TTC549 (cell line): Measurements from ENCODE around the gene CCNL1.

Experiments used
- FAIRE-seq: peaks from 2 replicates; lab custom pipeline; 2012; peaks lifted over from hg19 to GRCh38; lab: Jason Lieb, UNC

CCNL1 gene

GRCh38 chr3:157145606-157146322 is 14.2 kb downstream of the CCNL1 start:
- FAIRE-seq: no peak

- no peak for FAIRE-seq
These were observed 17.6 kb downstream of the CCNL1 start for GRCh38 chr3:157142315-157142714.

GRCh38 chr3:157139938-157140534 is 19.9 kb downstream of the CCNL1 start:
- FAIRE-seq: no peak

- FAIRE-seq: no peak
These were observed 23.1 kb downstream of the CCNL1 start for GRCh38 chr3:157136647-157137387.

GRCh38 chr3:157135671-157136396 is 24.1 kb downstream of the CCNL1 start:
- FAIRE-seq: no peak

GRCh38 chr3:157134620-157135191 is 25.2 kb downstream of the CCNL1 start:
- FAIRE-seq: no peak

- no peak for FAIRE-seq
These were observed 26.3 kb downstream of the CCNL1 start for GRCh38 chr3:157133434-157134320.

- no peak for FAIRE-seq
These were observed 27.0 kb downstream of the CCNL1 start for GRCh38 chr3:157132936-157133335.

GRCh38 chr3:157132341-157132740 is 27.6 kb downstream of the CCNL1 start:
- FAIRE-seq: no peak

GRCh38 chr3:157131861-157132260 is 28.1 kb downstream of the CCNL1 start:
- no peak for FAIRE-seq

- FAIRE-seq: no peak
These were observed 29.3 kb downstream of the CCNL1 start for GRCh38 chr3:157130467-157131251.

- FAIRE-seq: no peak
These were observed 30.0 kb downstream of the CCNL1 start for GRCh38 chr3:157129803-157130466.

GRCh38 chr3:157128771-157129681 is 30.9 kb downstream of the CCNL1 start:
- no peak for FAIRE-seq

- no peak for FAIRE-seq
These were observed 31.8 kb downstream of the CCNL1 start for GRCh38 chr3:157127831-157128767.

- FAIRE-seq: no peak
These were observed 32.7 kb downstream of the CCNL1 start for GRCh38 chr3:157127268-157127667.

GRCh38 chr3:157126365-157126764 is 33.6 kb downstream of the CCNL1 start:
- FAIRE-seq: no peak

- FAIRE-seq: no peak
These were observed 34.8 kb downstream of the CCNL1 start for GRCh38 chr3:157125101-157125500.

- no peak for FAIRE-seq
These were observed 36.3 kb downstream of the CCNL1 start for GRCh38 chr3:157123621-157124020.
